Smooth muscle cell (in vitro differentiated cells): ENCODE data around the gene VDR. TPM values are rescaled to one million over a fixed set of nuclear protein-coding genes. Genes with fewer than 3 reads are reported as not detected.

Experiments
- DNase-seq: peaks from one replicate; lab custom pipeline; 2025; ENCODE audit not compliant: unreplicated experiment; lab: John Stamatoyannopoulos, UW
- H2AFZ ChIP-seq: fragments of 200-600 bp; sonication (generic); 2 replicates; pipeline ENCODE4 v1.6.0; 2016; ENCODE audit warnings: antibody characterized with exemption, low read depth, mild to moderate bottlenecking
- H3F3A ChIP-seq: fragments of 200-600 bp; sonication (generic); 2 replicates; pipeline ENCODE4 v1.6.0; 2017; ENCODE audit warnings: antibody characterized with exemption, low read depth
- H3K27ac ChIP-seq: fragments of 200-600 bp; sonication (generic); 2 replicates; pipeline ENCODE4 v1.5.1; 2016; ENCODE audit warnings: low read depth, mild to moderate bottlenecking
- H3K27me3 ChIP-seq: fragments of 200-600 bp; sonication (generic); 2 replicates; pipeline ENCODE4 v1.6.1; 2016; ENCODE audit warnings: low read depth, mild to moderate bottlenecking
- H3K36me3 ChIP-seq: fragments of 200-600 bp; sonication (generic); 2 replicates; pipeline ENCODE4 v1.5.1; 2016; ENCODE audit warnings: low read depth
- H3K4me1 ChIP-seq: fragments of 200-600 bp; sonication (generic); 2 replicates; pipeline ENCODE4 v1.5.1; 2016; ENCODE audit warnings: low read depth
- H3K4me2 ChIP-seq: fragments of 200-600 bp; sonication (generic); 2 replicates; pipeline ENCODE4 v1.6.0; 2016; ENCODE audit warnings: mild to moderate bottlenecking
- H3K4me3 ChIP-seq: fragments of 200-600 bp; sonication (generic); 2 replicates; pipeline ENCODE4 v1.5.1; 2016; ENCODE audit warnings: mild to moderate bottlenecking
- H3K79me2 ChIP-seq: fragments of 200-600 bp; sonication (generic); 2 replicates; pipeline ENCODE4 v1.6.0; 2016; ENCODE audit warnings: low read depth, mild to moderate bottlenecking
- H3K9ac ChIP-seq: fragments of 200-600 bp; sonication (generic); 2 replicates; pipeline ENCODE4 v1.6.0; 2016; ENCODE audit warnings: low read depth
- H3K9me3 ChIP-seq: fragments of 200-600 bp; sonication (generic); replicated peaks from 2 replicates; pipeline ENCODE4 v1.5.1; 2016; ENCODE audit warnings: low read depth
- H4K20me1 ChIP-seq: fragments of 200-600 bp; sonication (generic); 2 replicates; pipeline ENCODE4 v1.6.0; 2016; ENCODE audit warnings: low read depth
- CTCF ChIP-seq: fragments of 200-600 bp; sonication (generic); IDR thresholded peaks from 2 replicates; pipeline ENCODE4 v1.5.1; 2017; ENCODE audit warnings: borderline replicate concordance, mild to moderate bottlenecking, antibody characterized with exemption; ENCODE audit not compliant: insufficient read depth, poor library complexity, severe bottlenecking
- WGBS: methylation state at CpG from one replicate; pipeline ENCODE4 v1.1.7; 2016; ENCODE audit warnings: low lambda C conversion rate; 5-methylcytosine and 5-hydroxymethylcytosine counted together
- polyA plus RNA-seq: library from polyadenylated mRNA; unstranded; fragments of >200 nt; fragmentation: Nextera tagmentation; extraction: Ambion mirVana; gene quantifications from 2 replicates; pipeline ENCODE4 v1.2.1, GENCODE V29; 2016
- total RNA-seq: library from RNA; depleted of rRNA; stranded (reverse); fragments of >200 nt; gene quantifications from 2 replicates; pipeline ENCODE4 v1.2.3, GENCODE V29; 2014

VDR gene
- total and polyA plus RNA-seq, 2 experiments from 2014 or later = 8.0 to 16.5 TPM

GRCh38 chr12:47797441-47797840 lies 107.4 kb downstream of the VDR start:
- no peaks in the 10 kb centered on the region for H3K9me3 ChIP-seq
- H3K27ac ChIP-seq = no peak overlapping the region
- no peak overlapping the region for H2AFZ ChIP-seq
- no peak overlapping the region for H3K4me2 ChIP-seq
- H3K4me3 ChIP-seq = no peak overlapping the region
- H4K20me1 ChIP-seq = peaks cover 47% of the 10 kb centered on the region
- WGBS = 98% methylated on average over 10 of the region's 10 CpGs
- DNase-seq = no peak
- H3K27me3 ChIP-seq = no peaks in the 10 kb centered on the region
- peaks cover 24% of the 10 kb centered on the region for H3K79me2 ChIP-seq
- no peaks in the 10 kb centered on the region for H3K4me1 ChIP-seq
- H3K36me3 ChIP-seq = no peaks in the 10 kb centered on the region
- no peak overlapping the region for H3K9ac ChIP-seq
- peak; percentile 17 for TF ChIP-seq CTCF
- no peaks in the 10 kb centered on the region for H3F3A ChIP-seq

GRCh38 chr12:47795814-47796411 lies 108.9 kb downstream of the VDR start:
- TF ChIP-seq CTCF = no peak
- Histone ChIP-seq H3K4me3 (no peak overlapping the region), H3K4me1 (no peaks in the 10 kb centered on the region), H3K79me2 (peaks cover 11% of the 10 kb centered on the region), H3K9me3 (no peaks in the 10 kb centered on the region), H4K20me1 (peaks cover 31% of the 10 kb centered on the region), H3K27ac (no peak overlapping the region), H3K36me3 (no peaks in the 10 kb centered on the region), H3K27me3 (no peaks in the 10 kb centered on the region), H3F3A (no peaks in the 10 kb centered on the region), H2AFZ (no peak overlapping the region), H3K9ac (no peak overlapping the region), H3K4me2 (no peak overlapping the region)
- 96% methylated on average over 22 of the region's 22 CpGs for WGBS
- DNase-seq = no peak

DNA sequence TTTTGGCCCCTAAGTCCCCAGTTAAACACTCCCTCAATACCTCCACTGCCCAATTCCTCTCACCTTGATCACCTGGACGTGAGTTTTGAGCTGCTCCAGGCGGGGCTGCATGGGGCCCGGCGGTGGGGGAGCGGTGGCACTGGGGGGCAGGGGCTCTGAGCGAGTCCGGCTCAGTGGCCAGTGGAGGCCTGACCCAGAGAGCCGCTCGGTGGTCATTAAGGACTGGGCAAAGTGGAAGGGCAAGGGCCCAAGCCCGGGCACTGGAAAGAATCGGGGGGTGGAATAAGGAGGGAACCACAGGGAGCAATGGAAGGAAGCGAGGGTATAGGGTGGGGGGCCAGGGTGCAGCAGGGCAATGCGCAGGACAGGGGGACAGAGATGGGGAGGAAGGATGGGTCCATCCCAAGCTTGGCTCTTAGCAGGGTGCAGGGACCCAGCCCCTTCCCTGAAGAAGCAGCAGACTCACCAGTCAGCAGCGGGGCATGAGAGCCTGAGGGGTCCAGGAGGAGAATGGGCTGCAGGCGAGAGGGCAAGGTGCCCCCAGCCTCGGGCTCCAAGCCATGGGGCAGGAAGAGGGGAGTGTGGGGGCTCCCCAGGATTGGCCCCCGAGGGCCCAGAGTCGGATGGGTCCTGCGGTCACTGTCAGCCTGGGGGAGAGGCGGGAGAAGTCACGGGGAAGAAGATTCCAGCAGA lies 109.5 kb downstream of the VDR start:
- peaks cover 4% of the 10 kb centered on the region for H3K79me2 ChIP-seq

More for the DNA sequence above, 109.5 kb downstream of the VDR start:
- Histone ChIP-seq H4K20me1 (peaks cover 25% of the 10 kb centered on the region), H3K4me3 (no peak overlapping the region), H3K9ac (no peak overlapping the region), H2AFZ (no peak overlapping the region), H3K36me3 (no peaks in the 10 kb centered on the region), H3F3A (no peaks in the 10 kb centered on the region), H3K9me3 (no peaks in the 10 kb centered on the region), H3K4me1 (no peaks in the 10 kb centered on the region), H3K27me3 (no peaks in the 10 kb centered on the region), H3K4me2 (no peak overlapping the region), H3K27ac (no peak overlapping the region)
- TF ChIP-seq CTCF = no peak
- WGBS = 97% methylated on average over 21 of the region's 21 CpGs
- DNase-seq = no peak
